GM19452 (cell line): Measurements from ENCODE around the gene CYB561D2.

Experiments used
- ATAC-seq: cut with Tn5 transposase; IDR thresholded peaks from one replicate; pipeline ENCODE4 v1.9.1; 2021; ENCODE audit not compliant: unreplicated experiment

CYB561D2 gene

DNA sequence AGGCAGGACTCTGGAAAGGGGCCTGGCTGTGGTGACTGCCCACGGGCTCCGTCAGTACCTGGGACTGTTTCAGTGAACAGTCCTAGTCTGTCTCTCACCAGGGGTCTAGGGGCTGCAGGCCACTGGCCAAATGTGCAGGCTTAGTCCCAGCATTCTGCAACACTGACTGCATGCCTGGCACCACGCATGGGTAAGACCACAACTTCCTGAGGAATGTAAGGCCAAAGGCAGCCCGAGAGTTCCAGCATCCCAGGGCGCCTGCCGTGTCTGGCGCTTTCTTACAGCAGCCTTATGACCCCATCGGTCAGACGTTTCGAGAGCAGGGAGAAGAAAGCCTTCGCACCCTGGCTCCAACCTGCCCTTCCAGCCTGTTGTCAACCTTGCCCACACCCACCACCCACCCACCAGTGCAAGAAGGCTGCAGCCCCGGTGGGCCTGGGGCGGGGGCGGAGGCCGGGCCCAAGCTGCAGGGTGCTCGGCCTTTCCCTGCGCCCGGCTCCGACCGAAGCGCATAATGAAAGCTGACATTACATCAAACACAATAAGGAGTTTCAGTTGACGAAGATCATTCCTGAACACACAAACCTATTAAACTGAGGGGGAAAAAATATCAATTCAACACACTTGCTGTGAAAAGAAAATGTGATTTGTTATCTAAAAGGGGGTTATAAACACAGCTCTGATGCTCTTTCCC is 38.2 kb downstream of the CYB561D2 start:
- ATAC-seq, result no peak

DNA sequence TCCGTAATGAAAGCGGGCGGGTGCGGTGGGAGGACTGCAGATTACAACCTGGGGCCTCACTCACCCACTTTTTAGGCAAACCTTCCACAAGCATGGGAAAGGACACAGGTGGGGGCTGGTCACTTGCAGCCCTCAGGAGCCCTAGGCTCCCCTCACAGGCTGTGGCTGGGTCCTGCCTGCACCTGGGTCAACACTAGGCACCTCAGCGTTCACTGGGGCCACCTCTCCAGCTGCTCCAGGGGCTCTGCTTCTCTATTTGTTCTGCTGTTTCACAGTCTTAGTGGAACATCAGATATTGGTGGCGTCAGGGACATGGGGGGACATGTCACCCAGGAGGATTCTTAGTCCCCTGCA is 38.7 kb downstream of the CYB561D2 start:
- ATAC-seq, result no peak

DNA sequence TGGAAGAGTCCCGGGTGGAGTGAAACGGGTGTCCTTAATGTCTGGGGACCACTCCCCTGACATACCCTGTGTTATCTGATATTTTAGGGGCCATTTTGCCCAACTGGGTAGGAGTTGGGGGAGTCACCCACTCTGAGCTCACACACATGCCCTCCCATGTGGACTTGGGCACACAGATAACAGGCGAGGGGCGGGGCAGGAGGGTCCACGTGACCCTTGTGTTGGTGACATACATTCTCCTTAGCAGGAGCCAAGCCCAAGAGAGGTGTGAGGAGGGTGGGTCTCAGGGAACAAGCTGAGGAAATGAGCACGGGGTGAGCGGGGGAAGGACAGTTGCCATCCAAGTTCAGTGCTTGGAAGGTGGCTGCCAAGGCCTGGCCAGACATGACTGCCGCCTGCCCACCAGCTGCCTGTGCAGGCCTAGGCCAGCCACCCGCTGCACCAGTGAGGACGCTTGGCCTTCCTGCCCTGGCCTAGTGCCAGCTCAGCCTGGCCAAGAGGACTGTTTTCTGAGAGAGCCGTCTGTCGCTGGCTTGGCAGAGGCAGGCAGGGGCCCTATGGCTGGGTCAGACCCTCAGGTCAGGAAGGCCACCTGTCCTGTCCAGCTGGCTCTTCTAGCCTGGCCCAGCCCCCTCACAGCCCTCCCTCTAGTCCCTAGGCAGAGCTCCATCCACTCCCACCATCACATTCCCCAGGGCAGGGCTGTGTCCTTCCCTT is 40.0 kb downstream of the CYB561D2 start:
- no peak for ATAC-seq

DNA sequence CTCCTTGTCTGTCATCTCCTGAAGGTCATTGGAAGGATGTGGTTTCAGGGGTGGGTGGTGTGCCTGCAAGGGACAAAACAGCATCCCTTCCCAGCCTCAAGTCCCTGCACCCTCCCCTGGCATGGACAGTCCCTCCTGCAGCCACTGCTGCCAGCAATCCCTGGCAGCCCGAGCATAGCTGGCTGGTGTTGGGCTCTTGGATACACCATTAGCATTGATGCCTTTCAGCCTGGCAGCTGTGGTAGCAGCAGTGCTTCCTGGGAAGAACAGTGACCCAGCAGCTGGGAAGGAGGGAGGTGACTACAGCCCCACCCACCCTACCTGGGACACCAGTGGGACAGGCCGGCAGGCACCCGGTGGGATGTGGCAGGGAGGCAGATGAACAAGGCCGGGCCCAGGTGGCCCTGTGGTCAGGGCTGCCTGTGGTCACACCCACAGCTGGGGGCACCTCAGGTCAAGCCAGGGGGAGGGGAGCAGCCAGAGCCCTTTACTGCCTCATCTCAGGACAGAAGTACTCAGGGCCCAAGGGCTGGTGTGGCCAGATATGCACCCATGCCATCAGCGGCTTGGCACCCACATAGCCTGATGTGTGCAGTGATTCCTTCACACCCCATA is 41.5 kb downstream of the CYB561D2 start:
- no peak for ATAC-seq

DNA sequence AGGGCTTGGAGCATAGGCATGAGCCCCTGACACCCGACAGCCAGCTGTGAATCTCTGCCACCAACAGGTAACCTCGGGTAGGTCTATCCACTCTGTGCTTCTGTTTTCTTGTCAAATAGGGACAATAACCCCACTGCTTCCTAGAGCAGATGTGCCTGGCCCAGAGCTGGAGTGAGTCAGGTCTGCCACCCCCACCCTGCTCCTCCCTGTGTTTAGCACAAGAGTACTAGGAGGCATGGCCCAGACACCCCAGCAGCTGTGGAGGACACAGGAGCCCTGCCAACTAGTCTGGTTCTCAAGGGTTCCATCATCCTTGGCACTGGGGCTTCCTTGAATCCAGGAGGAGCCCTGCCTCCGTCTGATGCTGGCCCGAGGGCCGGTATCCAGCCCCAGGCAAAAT is 42.4 kb downstream of the CYB561D2 start:
- no peak for ATAC-seq

DNA sequence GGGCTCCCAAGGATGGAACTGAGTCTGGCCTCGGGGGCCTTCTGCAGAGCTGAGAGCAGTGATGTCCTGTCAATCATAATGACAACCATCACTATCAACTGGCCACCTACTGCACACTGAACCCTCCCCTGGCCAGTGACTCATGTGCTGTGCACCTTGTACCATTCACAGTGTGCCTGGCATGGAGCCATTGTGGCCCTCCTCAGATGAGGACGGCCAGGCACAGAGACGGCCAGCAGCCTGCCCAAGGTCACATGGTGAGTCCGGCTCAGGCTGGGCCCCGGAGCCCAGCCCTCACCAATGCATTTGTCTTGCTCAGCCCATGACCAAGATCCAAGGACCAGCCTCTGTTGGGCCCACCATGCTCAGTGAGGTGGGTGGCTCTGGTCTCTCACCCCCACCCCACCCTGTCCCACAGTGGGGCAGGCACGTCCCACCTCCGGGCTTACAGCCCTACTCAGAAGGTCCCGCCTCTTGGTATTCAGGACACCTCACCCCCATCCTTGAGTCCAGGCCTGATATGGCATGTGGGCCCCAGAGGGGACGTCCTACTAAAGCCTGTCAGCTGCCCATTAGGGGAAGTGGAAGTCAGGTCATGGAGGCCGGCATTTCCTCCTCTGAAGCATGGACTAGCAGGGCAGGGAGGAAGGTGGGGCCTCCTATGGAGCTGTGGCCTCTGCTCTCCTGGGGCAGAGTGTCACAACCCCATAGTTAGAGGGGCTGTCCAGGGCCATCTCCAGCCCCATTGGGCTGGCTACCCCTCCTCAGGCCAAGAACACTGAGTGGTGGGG is 44.6 kb downstream of the CYB561D2 start:
- no peak for ATAC-seq

DNA sequence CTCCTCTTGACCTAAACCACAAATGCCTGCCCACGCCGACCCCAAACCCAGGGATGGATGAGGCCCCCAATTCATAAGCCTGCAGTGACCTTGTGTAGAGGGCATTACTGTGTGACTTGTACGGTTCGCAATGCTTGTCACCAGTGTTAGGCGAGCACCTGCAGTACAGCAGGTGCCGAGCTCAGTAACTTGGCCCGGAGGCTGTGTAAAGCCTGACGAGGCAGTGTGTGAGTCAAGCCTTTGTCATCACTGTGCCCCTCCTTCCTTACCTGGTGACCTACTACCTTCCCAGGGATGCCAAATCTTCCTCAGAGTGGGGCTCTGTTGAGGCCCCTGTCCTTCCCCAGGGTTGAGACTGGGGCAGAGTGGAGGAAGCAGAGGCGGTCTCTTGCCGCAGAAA is 45.8 kb downstream of the CYB561D2 start:
- no peak for ATAC-seq

DNA sequence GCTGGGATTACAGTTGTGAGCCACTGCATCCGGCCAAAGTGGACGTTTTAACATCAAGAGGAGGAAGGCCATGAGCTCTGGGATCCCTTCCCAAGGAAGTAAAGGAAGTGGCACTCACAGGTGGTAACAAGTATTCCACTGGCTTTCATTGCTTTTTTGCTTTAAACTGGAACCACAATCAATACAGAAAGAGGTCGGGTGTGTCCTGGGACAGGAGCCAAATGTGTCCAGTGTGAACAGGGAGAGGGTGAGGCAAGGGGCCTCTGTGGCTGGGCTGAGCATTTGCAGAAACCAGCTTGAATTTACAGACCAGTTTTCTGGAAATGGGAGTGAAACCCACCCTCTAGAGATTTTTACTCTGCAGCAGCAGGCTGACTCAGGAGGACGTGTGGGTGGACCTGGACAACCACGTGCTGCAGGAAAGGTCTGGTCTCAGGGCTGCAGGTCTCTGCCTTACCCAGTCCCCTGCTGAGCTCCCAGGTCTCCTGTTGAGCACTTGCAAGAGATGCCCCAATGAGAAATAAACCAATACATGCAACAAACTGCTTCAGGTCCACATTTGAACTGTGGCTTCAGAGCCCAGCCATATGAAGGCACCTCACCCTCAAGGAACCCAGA is 51.4 kb downstream of the CYB561D2 start:
- no peak for ATAC-seq
